Epithelial cell of proximal tubule (primary cell): ENCODE data around the gene LTC4S. TPM values are rescaled to one million over a fixed set of nuclear protein-coding genes. Genes with fewer than 3 reads are reported as not detected.

Experiments
- DNase-seq: peaks from one replicate; pipeline ENCODE4 v3.0.0-alpha.2; 2011; ENCODE audit warnings: low read depth
- H3K4me3 ChIP-seq: 2 replicates; pipeline ENCODE4 v1.5.1; 2011; ENCODE audit warnings: low read depth, mild to moderate bottlenecking, low read length
- total RNA-seq: library from RNA; depleted of rRNA; stranded (reverse); fragments of >200 nt; gene quantifications from 2 replicates; pipeline ENCODE4 v1.2.3, GENCODE V29; 2015
- TF ChIP-seq, protein P1 (sequence below): conservative IDR thresholded peaks from 2 replicates; pipeline ENCODE4 v1.5.1; 2012; ENCODE audit warnings: low read depth, mild to moderate bottlenecking, low read length

The LTC4S gene
- total RNA-seq, 1 donor from 2014 or later: 9.1 TPM

- TF ChIP-seq, protein P1, sequence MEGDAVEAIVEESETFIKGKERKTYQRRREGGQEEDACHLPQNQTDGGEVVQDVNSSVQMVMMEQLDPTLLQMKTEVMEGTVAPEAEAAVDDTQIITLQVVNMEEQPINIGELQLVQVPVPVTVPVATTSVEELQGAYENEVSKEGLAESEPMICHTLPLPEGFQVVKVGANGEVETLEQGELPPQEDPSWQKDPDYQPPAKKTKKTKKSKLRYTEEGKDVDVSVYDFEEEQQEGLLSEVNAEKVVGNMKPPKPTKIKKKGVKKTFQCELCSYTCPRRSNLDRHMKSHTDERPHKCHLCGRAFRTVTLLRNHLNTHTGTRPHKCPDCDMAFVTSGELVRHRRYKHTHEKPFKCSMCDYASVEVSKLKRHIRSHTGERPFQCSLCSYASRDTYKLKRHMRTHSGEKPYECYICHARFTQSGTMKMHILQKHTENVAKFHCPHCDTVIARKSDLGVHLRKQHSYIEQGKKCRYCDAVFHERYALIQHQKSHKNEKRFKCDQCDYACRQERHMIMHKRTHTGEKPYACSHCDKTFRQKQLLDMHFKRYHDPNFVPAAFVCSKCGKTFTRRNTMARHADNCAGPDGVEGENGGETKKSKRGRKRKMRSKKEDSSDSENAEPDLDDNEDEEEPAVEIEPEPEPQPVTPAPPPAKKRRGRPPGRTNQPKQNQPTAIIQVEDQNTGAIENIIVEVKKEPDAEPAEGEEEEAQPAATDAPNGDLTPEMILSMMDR: no peak
- no peak for DNase-seq
- H3K4me3 ChIP-seq: no peak overlapping the region
These were observed 15.9 kb upstream of the LTC4S start for GRCh38 chr5:179777909-179778308.

DNA sequence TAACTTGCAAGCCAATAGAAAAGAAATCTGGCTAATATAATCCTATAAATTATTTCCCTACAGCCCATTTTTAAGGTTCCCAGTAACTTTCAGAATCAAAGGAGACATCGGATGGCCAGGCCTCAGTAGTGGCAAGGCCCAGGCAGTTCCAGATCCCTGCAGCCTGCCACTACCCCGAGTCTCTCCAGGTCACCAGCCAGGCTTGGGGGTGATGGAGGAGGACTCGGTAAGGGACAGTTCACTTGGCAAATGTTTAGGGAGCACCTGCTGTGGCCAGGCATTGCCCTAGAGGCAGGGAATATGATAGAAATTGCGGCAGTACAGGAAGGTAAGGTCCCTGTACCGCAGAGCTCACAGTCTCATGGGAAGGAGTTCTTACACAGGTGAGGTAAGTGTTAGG is 15.2 kb upstream of the LTC4S start:
- TF ChIP-seq, protein P1: no peak
- DNase-seq: no peak
- H3K4me3 ChIP-seq: no peak overlapping the region

DNA sequence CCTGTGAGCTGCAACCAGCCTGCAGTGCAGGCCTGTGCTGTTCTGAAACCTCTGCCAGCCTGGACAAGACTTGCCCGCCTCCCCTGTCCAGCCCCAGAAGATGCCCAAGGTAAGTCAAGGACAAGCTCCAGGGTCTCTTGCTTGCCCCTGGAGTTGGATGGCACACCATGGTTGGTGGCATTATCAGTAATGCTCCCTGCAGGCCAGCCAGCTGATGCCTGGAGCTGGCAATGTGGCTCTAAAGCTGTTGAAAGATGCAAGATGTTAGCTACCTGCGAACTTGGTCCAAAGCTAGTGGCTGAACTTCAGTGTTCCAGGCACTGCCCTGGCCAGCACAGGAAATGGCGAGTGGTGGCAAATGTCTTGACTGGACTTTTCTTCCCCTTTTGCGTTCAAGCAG is 14.0 kb upstream of the LTC4S start:
- no peak for DNase-seq
- no peak overlapping the region for H3K4me3 ChIP-seq

GRCh38 chr5:179780362-179780761 is 13.4 kb upstream of the LTC4S start:
- no peak for DNase-seq
- no peak overlapping the region for H3K4me3 ChIP-seq
- TF ChIP-seq, protein P1: no peak

More for the DNA sequence above, 14.0 kb upstream of the LTC4S start:
- TF ChIP-seq, protein P1: no peak

DNA sequence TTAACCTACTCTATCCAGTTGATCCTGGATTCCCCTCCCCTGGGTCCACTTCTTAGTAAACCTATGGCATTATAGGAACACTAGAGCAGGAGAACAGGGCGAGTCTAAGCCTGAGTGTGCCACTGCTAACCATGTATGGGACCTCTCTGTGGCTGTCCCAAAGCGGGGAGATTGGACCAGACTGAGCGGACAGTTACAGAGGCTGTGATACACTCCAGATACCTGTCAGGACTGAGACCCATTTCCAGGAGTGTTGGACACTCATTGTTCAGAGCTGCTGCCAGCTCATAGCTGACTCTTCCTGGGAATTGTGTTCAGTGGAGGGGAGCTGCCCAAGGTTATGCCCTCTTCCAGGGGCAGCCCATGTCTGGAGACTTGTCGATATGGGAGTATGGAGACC is 11.9 kb upstream of the LTC4S start:
- TF ChIP-seq, protein P1: no peak
- H3K4me3 ChIP-seq: no peak overlapping the region
- no peak for DNase-seq

- TF ChIP-seq, protein P1: no peak
- DNase-seq: no peak
- H3K4me3 ChIP-seq: no peak overlapping the region
These were observed 10.7 kb upstream of the LTC4S start for GRCh38 chr5:179783128-179783527.

DNA sequence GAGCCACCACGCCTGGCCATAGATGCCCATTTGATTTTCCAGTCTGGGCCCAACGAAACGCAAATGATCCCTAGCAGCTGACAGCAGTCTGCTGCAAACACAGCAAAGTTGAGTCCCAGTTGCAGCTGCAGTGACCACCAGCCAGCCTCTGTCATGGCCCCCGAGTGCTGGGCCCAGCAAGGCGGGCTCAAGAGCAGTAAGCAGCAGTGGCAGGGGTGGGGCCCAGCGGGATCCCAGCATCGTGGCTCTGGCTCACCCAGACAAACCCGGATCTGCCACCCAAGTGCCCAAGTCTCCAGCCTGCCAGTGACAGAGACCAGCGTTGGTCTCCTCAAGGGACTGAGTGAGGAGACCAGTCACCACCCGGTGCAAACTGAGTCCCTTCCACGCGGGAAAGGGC is 6.9 kb upstream of the LTC4S start:
- no peak for DNase-seq
- no peak overlapping the region for H3K4me3 ChIP-seq
- TF ChIP-seq, protein P1: no peak
